GM04503 (cell line): ENCODE data around the gene TRIM37.

Source experiments
- DNase-seq: peaks from one replicate; pipeline ENCODE4 v3.0.0-alpha.2; 2012; ENCODE audit warnings: low read depth

The TRIM37 gene

GRCh38 chr17:58932956-58933355, 173.7 kb downstream of the TRIM37 start:
- DNase-seq = no peak
